A673 (cell line): Measurements from ENCODE around the gene NUP210L.

Experiments used
- EZH2 ChIP-seq: fragments of 200-600 bp; sonication (generic); IDR thresholded peaks from 2 replicates; pipeline ENCODE4 v1.6.1; 2017; ENCODE audit warnings: borderline replicate concordance, low read depth, mild to moderate bottlenecking, mixed read lengths, antibody characterized with exemption, low read length; ENCODE audit not compliant: poor library complexity, severe bottlenecking
- TF ChIP-seq, protein P1 (sequence below): fragments of 300-800, 200-600 bp; sonication (generic); conservative IDR thresholded peaks from 2 replicates; pipeline ENCODE4 v1.5.1; 2017; ENCODE audit warnings: low read depth, mild to moderate bottlenecking, antibody characterized with exemption, low read length, moderate library complexity, mixed read lengths

GRCh38 chr1:154012129-154012528 lies 142.7 kb downstream of the NUP210L start:
- TF ChIP-seq, protein P1, sequence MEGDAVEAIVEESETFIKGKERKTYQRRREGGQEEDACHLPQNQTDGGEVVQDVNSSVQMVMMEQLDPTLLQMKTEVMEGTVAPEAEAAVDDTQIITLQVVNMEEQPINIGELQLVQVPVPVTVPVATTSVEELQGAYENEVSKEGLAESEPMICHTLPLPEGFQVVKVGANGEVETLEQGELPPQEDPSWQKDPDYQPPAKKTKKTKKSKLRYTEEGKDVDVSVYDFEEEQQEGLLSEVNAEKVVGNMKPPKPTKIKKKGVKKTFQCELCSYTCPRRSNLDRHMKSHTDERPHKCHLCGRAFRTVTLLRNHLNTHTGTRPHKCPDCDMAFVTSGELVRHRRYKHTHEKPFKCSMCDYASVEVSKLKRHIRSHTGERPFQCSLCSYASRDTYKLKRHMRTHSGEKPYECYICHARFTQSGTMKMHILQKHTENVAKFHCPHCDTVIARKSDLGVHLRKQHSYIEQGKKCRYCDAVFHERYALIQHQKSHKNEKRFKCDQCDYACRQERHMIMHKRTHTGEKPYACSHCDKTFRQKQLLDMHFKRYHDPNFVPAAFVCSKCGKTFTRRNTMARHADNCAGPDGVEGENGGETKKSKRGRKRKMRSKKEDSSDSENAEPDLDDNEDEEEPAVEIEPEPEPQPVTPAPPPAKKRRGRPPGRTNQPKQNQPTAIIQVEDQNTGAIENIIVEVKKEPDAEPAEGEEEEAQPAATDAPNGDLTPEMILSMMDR, result no peak
- TF ChIP-seq EZH2, result no peak
